ENCODE data around the gene TMEM234. TPM values are rescaled to one million over a fixed set of nuclear protein-coding genes. Genes with fewer than 3 reads are reported as not detected.

Gene TMEM234
- total and polyA plus RNA-seq, 10 of the 15 experiments (the other 5 are each of a cell fraction or from before 2014, with no cell fraction given): 2.9 to 10.9 (median 6.4) TPM

DNA sequence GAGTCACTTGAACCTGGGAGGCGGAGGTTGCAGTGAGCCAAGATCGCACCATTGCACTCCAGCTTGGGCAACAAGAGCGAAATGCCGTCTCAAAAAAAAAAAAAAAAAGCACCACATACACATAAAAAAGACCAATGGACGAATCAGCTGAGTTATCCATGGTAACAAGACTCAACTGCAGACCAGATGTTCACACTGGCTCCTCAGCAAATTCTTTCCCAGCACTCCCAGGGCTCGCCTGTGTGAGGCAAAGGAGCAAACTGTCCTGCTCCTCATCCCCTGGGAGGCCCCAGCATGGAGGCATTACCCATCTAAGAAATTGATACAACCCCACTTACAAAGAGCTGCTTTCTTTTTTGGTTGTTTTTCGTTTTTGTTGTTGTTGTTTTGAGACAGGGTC, 3.1 kb downstream of the TMEM234 start (continued):
- no peak for TF ChIP-seq ZSCAN29 (IDR thresholded peaks at IDR 0.05)

DNA sequence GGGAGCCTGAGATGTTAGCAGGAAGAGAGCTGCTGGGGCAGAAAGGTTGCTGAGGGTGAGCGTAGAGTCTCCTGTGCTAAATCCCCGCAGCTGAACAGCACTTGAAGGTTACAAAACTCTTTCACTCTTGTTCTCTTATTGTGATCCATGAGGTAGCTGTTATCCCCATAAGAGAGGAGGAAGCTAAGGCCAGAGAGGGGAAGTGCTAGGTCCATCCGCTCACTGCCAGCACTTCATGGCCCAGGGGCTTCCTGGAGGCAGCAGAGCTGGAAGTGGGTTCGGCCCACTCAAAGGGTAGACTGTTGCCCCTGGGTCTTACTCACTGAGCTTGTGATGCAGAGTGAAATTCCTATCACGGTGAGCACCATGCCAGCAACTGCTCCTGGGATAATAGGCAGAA, 5.6 kb downstream of the TMEM234 start:
- ChIA-PET CTCF (interaction anchor here (0.7 to 7.7 kb wide), 39 partner anchors 9 to 496 kb away, joined by 3 to 123 read pairs (median 9); partner anchors contain the start of genes BSDC1, CCDC28B, FAM167B and IQCC), SMC1A (ENCODE audit: uncharacterized antibody, unreplicated experiment) (interaction anchor here (0.9 to 4.6 kb wide), 21 partner anchors 12 to 197 kb away, joined by 3 to 44 read pairs (median 5); partner anchors contain the start of genes BSDC1, FAM167B, HDAC1 and LCK), RAD21 (ENCODE audit: unreplicated experiment) (interaction anchor here (0.8 to 3.2 kb wide), 15 partner anchors 11 to 204 kb away, joined by 3 to 49 read pairs (median 10); partner anchors contain the start of genes IQCC and MARCKSL1), POLR2A (interaction anchor here (0.5 to 3.0 kb wide), 7 partner anchors 16 to 178 kb away, joined by 3 to 18 read pairs (median 4); partner anchors contain the start of genes BSDC1, CCDC28B and MARCKSL1)
- ATAC-seq: no peak
- Histone ChIP-seq H3K4me1 (ENCODE audit: control insufficient read depth, insufficient read depth, low read length) (peaks cover 3% of the 10 kb centered on the region; the same call in 1 of the 2 replicates), H2AFZ (ENCODE audit: control insufficient read depth, low read depth, low read length) (no peak overlapping the region), H4K20me1 (ENCODE audit: control insufficient read depth, insufficient read depth) (no peaks in the 10 kb centered on the region), H3K9ac (ENCODE audit: control insufficient read depth, insufficient read depth, low read length) (no peak overlapping the region), H3K4me3 (no peak overlapping the region), H3K27ac (ENCODE audit: control insufficient read depth, insufficient read depth) (no peak overlapping the region), H3K36me3 (ENCODE audit: control insufficient read depth in 2 of 2, insufficient read depth in 2 of 2, low read length in 1 of 2) (peaks cover 0 to 10% of the 10 kb centered on the region in 2 experiments; a peak in 1 of 4 replicates), H3K4me2 (ENCODE audit: control insufficient read depth, insufficient read depth) (no peak overlapping the region), H3K9me3 (replicated peaks; ENCODE audit: control insufficient read depth, insufficient read depth, low read length) (no peaks in the 10 kb centered on the region), H3K27me3 (replicated peaks in 1 of 2; ENCODE audit: control insufficient read depth in 2 of 2, insufficient read depth in 2 of 2, low read length in 1 of 2) (no peaks in the 10 kb centered on the region), H3K79me2 (ENCODE audit: control insufficient read depth, insufficient read depth, low read length) (peaks cover 3% of the 10 kb centered on the region; the same call in 1 of the 2 replicates)
- in situ Hi-C loops (cut with MboI): no loop called here
- no peak for DNase-seq (ENCODE audit: low read depth, low spot score)
- BruUV-seq (replicated peaks): no TSS peak
- WGBS (ENCODE audit: insufficient coverage, insufficient replicate concordance, low lambda C conversion rate, missing lambda C conversion rate): 51% methylated on average over 5 of the region's 5 CpGs
- FAIRE-seq: no peak
- intact Hi-C loops (cut with micrococcal nuclease; ENCODE audit: unreplicated experiment): no loop called here
- TF ChIP-seq, protein P1, sequence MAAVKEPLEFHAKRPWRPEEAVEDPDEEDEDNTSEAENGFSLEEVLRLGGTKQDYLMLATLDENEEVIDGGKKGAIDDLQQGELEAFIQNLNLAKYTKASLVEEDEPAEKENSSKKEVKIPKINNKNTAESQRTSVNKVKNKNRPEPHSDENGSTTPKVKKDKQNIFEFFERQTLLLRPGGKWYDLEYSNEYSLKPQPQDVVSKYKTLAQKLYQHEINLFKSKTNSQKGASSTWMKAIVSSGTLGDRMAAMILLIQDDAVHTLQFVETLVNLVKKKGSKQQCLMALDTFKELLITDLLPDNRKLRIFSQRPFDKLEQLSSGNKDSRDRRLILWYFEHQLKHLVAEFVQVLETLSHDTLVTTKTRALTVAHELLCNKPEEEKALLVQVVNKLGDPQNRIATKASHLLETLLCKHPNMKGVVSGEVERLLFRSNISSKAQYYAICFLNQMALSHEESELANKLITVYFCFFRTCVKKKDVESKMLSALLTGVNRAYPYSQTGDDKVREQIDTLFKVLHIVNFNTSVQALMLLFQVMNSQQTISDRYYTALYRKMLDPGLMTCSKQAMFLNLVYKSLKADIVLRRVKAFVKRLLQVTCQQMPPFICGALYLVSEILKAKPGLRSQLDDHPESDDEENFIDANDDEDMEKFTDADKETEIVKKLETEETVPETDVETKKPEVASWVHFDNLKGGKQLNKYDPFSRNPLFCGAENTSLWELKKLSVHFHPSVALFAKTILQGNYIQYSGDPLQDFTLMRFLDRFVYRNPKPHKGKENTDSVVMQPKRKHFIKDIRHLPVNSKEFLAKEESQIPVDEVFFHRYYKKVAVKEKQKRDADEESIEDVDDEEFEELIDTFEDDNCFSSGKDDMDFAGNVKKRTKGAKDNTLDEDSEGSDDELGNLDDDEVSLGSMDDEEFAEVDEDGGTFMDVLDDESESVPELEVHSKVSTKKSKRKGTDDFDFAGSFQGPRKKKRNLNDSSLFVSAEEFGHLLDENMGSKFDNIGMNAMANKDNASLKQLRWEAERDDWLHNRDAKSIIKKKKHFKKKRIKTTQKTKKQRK (IDR thresholded peaks at IDR 0.05; ENCODE audit: low read depth, low read length): no peak
- no peak for TF ChIP-seq BRCA1 (IDR thresholded peaks at IDR 0.05; ENCODE audit: low read depth, low read length)
- TF ChIP-seq NBN (IDR thresholded peaks at IDR 0.05): no peak

All from GM12878 (cell line).